Putamen (tissue), 1 donor: ENCODE data around the gene MDFIC.

ENCODE experiments used
- DNase-seq: peaks from one replicate; pipeline ENCODE4 v3.0.0-alpha.2; 2016; ENCODE audit warnings: low spot score

The MDFIC gene

DNA sequence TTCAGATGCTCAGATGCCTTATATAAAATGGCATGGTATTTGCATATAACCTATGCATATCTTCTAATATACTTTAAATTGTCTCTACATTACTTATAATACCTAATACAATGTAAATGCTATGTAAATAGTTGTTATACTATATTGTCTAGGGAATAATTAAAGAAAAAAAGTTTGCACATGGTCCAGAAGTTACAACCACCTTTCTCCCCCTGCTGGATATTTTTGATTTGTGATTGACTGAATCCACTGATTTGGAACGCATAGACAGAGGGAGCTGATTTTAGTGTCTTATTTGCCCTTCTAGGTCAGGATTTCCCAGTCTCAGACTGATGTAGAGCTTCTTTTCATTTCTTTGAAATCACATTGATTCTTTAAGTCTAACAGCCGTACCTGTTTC is 31.8 kb downstream of the MDFIC start:
- DNase-seq, result no peak

DNA sequence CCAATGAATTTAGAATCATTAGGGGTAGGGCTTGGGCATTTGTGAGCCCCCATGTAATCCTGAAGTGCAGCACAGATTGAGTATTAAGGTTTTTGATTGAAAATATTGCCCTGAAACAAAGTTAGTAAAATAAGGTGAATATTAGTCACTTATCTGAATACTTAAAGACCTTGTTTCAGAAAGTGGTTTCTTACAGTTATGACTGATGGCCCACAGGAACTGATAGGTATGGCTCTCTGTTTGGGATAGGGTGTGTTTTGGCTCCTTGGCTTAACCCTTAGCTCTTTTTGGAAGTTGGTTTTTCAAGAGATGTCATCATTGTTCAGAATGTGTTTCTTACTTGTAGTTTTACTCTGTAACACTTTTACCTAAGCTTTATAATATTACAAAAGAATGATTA is 34.8 kb downstream of the MDFIC start:
- DNase-seq, result no peak

DNA sequence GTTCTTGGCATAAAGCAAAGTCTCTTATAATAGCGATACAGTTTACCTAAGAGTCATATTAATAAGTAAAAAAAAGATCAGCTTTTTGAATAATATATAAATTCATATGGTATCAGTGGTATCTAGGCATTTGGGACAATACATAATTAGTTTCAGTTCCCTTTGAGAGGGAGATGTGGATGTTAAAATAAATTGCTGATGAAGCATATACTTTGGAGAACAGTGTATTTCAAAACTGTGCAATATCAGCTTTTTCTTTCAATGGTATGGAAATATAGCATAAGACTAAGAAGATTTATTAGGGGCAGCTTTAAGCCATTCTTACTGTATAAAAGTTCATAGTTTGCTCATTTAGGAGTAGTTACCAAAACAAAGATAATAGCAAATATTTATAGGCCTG is 35.5 kb downstream of the MDFIC start:
- no peak for DNase-seq

DNA sequence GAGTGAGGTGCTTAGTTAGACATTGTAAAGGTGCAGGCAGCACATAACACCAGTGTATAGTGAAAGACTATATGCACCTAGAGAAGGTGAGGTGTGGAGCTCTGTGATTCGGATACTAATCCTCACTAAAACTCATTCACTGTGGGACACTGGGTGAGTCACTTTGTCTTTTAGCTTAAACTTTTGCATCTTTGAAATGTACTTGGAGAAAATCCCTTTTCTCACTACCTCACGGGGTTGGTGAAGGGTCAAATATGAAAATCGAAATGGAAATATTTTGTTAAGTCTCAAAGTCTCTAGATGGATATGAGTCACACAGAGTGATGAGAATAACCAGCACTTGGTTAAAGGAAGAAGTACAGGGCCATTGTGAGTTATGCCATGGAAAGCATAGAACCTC is 38.0 kb downstream of the MDFIC start:
- DNase-seq, result no peak

DNA sequence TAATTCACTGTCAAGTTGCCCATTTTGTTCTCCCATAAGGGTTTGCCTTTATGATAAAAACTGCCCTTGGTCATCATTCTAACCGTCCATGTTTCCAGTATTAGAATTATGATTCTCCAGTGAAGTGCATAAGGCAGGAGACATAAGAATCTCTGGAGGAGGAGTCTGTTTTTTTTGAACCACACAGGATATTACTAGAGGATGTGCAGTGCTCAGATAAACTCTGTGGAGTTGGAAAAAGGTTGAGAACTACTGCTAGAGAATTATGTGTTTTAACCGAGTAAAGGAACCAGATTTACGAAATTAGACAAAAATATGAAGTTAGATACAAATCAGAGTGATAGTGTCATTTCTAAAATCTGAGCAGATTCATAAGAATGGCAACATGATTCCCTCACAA is 40.5 kb downstream of the MDFIC start:
- DNase-seq, result no peak

DNA sequence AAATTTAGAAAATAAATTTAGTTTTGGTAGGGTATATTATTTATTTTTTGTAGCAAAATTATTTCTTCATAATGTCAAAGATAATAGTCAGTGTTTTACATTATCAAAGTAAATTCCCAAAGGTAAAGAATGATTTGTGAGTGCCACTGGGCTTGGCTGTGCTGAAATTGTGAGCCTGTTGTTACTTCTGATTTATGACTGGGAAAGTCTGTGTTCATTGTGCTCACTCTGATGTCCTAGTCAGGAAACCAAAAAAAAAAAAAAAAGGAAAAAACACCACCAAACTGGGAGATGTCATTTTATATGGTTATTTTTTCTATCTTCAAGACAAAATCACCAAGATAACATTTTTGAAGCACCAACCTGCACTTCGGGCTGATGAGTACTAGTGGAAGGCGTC is 44.3 kb downstream of the MDFIC start:
- no peak for DNase-seq

DNA sequence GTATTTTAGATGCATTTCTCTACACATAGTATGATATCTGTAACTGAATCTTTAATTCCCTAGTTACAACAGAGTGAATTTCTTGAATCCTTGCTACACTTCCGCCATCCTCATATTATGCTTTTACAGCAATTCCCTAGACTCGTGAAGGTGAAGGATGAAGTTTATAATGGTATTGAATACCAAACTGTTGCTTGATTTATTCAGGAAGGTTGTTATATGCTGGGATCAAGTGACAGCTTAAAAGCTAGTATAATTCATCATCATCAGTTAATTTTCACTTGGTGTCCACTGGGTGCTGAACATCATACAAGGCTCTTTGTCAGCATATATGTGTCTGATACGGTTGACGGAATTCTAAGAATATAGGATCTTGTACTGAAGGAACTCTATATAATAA is 47.2 kb downstream of the MDFIC start:
- DNase-seq, result no peak

DNA sequence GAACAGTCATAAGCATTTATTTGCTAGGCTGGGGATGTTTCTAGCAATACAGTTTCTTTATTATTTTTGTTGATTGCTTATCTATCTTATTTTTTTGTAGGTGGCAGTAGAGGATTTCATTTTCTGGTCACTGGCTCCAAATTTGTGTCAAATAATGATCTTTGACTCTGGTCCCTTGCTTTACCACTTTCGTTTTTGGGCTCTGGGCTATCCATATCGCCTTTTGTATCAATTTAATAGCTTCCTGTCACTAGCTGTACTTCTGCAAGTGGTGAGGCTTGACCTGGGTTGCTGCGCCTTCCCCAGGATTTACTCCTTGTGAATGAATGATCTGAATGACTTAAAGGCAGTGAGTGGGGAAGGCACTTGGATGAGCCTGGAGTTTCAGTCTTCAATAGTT is 48.4 kb downstream of the MDFIC start:
- no peak for DNase-seq

DNA sequence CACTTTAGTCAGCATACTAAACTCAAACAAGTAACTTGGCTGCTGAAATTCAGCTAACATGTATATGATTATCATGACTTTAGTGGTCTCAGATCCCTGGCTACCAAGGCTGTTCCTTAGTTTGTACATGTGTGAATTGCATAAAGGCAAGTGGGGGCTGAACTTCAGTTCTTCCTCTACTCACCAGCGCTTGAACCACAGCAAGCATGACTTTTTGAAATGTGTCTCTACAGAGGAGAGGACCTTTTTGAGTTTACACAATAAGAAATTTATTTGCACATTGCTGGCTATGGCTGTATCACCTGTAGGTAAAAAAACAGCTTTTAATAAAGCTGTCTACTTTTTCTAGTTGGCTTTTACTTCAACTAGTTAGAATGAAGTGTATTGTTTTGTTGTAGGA is 48.8 kb downstream of the MDFIC start:
- no peak for DNase-seq

DNA sequence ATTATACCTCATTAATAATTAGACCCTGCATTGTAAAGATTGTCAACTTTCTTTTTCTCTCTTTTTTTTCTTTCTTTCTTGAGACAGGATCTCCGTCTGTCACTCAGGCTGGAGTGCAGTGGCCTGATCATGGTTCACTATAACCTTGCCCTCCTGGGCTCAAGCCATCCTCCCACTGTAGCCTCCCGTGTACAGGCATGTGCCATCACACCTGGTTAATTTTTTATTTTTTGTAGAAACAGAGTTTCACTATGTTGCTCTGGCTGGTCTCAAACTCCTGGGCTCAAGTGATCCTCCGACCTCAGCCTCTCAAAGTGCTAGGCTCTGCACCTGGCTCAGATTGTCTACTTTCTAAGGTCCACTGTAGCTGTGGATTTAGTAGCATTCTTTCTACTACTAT is 50.7 kb downstream of the MDFIC start:
- no peak for DNase-seq

DNA sequence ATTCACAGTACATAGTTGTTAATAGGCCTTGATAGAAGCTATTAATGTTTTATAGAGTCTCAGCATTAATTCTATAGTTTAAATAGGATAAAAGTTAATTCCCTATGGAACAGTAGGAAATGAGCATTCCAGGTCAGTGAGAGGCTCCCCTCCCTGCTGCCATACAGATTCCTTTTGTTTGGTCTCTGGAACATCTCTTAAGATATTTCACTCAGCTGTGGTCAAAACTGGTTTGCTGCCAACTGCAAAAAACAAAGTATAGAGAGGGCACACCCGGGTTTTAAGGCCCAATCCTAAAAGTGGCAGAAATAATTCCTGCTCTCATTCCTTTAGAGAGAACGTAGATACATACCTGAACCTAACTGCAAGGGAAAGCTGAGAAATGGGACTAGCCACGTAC is 51.3 kb downstream of the MDFIC start:
- no peak for DNase-seq

DNA sequence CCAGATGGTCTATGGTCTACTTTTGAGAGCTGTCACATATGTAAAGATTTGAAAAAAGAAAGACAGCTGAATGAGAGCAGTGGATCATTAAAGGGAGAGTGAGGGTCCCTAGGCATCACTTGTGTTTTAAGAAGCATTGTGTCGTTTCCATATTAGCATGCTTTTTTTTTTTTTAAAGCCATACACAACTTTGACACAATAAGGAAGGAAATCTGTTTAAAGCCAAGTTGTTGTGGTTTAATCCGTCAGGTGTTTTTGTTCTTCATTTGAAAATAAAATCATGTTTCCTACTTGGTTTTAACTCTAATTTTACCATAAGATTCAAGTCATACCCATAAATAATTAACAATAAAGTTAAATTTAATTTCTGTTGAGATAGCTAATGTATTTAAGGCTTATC is 53.5 kb downstream of the MDFIC start:
- no peak for DNase-seq

DNA sequence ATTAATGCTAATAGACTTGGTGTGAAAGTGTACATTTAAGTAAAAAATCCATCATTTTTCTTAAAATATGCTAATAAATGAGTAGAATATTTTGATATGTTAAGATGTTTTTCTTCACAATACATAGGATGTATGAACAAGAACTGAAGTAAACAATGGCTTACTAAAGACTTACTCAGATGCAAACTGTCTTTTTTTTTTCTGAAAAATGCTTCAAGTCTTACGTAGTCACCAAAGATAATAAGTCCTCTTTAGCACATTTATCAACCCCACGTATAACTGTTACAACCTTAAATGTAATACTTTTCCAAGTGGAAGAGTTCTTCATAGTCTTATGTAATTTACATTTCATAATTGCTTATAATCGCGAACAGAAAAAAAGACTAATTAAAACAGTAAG is 54.8 kb downstream of the MDFIC start:
- no peak for DNase-seq

DNA sequence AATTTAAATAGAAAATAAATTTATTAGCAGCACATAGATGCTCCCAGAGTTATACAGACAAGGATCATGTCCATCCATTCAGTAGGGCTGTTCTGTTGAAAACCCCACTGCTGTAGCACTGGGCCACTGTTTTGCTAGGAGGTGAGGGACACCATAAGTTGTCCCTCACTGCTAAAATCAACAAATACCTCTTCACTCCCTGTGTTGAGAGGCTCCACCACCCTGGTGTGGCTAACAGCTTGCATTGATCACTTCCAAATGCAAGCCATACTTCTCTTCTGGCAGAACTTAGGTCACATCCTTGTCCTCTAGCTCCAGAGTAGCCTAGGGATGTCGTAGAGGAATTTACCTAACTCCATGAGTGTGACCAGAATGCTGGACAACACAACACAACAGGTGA is 55.4 kb downstream of the MDFIC start:
- DNase-seq, result no peak

DNA sequence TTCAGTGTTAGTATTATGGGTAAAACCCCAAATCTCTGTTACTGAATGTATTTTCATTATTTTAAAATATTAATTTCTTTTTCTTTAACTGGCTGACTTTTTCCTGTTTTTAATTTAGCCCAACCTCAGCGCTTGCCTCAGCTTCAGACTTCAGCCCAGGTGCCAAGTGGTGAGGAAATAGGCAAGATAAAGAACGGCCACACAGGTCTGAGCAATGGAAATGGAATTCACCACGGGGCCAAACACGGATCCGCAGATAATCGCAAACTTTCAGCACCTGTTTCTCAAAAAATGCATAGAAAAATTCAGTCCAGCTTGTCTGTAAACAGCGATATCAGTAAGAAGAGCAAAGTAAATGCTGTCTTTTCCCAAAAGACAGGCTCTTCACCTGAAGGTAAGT is 57.5 kb downstream of the MDFIC start:
- DNase-seq, result no peak

DNA sequence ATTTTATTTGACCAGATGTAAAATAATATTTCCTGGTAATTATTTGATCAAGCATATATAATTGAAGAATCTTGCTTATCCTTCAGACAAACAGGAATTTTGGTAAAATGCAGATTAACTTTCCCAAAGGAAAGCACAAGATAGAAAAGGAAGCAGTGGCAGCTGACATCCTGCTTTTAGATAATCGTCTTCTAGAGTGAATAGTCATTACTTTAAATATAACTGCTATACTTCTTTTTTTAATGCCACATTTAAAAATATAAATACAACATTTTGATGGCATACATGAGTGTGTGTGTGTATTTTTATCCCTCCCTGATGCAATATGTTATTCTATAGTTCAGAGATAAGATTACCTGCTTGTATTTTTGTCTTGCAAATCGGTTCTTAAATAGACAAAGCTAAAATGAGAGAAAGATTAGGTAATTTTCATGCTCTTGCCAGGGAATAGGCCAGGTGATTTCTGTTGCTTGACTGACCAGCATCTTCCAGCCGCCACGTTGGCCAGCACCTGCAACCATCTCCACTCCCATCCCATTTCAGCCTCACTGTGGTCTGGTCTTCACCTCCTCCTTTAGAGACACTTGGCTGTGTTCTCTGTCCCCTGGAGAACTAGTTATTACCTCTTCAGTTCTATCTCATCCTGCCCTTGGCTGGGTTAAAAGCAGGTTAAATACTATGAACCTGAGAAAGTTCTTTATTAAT is 58.1 kb downstream of the MDFIC start:
- no peak for DNase-seq

DNA sequence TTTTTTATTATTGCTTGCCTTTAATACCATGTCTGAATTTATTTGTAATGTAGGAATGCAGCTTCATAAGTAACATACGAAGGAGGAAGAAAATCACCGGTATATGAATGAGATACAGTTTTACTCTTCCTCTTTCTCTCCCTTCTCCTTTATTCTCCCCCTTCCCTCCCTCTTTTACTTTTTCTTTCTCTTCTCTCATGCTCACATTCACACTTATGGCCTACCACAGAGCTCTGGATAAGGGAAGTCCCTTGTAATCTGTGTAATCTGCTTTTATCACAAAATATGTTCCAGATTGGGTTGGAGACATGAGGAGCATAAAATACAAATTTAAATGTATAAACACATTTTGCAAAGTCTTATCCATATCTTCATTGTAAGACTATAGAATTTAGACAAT is 59.4 kb downstream of the MDFIC start:
- no peak for DNase-seq

DNA sequence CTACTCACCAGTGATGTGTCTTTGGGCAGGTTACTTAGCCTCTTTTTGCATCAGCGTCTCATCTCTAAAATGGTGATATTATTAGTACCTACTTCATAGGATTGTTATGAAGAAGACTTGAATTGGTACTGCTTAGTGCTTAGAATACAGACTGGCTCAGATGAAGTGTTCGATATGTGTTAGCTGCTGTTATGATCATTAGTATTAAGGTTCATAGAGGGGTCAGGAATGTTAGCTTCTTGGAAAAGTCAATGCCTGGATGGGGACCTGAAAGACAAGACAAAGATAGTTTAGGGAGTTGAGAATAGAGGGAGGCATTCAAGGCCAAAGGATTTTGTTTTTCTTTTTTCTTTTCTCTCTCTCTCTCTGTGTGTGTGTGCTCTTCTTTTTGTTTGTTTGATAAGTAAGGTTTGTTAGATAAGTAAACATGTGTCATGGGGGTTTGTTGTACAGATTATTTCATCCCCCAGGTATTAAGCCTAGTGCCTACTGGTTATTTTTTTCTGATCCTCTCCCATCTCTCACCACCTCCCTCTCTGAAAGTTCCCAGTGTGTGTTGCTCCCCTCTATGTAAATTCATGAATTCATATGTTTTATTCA is 63.3 kb downstream of the MDFIC start:
- no peak for DNase-seq

DNA sequence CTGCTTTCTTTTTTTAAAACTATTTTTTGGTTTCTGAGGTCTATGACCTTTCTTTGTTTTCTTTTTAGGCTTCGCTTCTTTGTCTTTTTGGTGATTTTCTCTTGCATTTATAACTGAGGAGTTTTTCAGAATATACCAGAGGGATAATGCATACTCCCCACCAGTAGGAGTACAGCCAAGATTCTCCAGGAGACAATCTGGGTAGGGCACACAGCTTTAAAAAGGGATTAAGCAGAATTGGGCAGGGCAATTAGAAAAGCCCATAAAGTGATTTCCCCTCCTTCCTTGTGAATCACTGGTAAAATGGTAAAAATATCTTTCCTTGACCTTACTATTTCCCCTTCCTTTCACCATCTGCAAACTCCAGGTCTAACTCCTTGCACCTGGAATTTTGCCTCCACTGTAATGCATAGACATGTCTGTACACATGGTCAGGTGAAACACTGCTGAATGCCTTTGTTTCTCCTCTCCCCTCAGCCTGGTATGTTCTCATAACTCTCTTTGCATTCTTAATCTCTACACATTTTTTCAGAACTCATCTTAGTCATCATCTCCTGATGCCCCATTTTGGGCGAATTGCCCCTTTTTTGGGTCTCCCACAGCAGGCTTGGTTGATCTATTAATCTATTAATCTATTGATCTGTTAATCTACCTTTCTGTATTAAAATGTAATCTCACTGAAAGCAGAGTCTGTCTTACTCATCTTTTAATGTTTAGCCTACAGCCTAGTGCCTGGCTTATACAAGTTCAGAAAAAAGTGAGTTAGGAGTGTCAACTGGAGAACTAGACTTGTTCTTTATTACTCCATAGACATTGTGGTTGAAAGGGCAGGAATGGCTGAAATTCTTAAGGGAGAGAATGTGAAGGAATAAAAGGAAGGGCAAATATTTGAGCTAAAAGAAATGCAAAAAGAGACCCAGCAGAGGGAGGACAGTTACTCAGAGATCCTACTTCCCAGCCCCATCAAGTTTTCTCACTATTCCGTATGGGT is 64.6 kb downstream of the MDFIC start:
- no peak for DNase-seq

DNA sequence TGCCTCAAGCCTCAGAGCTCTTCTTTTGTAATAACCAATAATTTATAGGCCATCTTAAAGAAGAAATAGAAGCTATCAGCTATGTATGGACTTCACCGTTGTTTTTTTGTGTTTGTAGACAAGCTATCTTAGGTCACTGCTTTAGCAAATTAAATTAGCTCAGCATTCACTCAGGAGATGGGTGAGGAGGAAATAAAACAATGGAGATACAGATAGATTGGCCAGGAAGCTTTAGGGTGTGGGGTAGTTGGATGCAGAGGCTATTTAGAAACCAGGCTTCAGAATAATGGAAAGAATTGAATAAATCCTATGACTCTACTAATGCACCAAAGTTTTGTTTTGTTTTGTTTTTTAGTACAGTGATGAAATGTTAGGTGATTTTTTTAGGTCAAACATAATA is 66.1 kb downstream of the MDFIC start:
- no peak for DNase-seq

DNA sequence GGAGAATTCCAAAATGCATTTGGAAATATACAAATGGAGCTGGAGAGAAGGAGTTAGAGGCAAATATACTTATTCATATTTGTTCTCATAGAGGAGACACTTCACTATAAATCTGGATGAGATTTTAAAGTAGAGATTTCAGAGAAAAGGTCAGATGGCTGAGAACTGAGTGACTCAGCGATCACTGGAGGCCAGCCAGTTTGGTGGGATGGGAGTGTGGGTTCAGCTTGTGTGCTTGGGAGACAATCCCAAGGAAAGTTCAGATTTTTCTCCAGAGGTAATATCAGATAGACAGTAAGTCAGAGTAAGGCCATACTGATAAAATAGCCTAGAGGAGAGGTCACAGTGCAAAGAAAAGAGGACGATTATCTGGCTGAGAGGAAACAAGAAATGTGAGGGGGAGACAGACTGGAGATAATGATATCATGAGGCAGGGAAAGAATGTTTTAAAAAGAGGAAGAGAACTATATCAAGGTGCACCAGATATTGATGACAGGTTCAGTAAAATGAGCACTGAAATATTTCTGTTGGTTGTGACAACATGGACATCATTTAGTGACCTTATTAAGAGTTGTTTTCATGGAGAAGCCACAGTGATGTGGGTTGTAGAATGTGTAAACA is 67.0 kb downstream of the MDFIC start:
- DNase-seq, result no peak

DNA sequence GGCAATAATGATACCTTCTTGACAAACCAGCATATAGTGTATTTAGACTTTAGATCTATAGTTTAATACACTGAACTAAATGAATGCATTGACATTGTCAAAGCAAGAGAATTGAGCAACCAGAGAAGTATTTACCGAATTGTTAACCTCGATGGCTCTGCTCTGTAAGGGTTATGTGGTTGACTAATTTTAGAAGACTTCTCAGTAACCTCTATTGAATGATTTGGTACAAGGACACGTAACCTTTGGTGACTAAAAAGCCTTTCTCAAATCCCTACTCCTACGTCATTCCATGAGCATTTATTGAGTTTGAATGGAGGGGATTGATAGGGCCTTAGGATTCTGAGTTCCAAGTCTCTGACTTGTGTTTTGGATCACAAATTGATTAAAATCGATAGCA is 67.6 kb downstream of the MDFIC start:
- no peak for DNase-seq
